ENCODE measurements around the gene CASZ1. TPM values are rescaled to one million over a fixed set of nuclear protein-coding genes. Genes with fewer than 3 reads are reported as not detected.

The CASZ1 gene
- polyA plus RNA-seq, 4 donors: 13.5 to 23.0 (median 14.5) TPM

DNA sequence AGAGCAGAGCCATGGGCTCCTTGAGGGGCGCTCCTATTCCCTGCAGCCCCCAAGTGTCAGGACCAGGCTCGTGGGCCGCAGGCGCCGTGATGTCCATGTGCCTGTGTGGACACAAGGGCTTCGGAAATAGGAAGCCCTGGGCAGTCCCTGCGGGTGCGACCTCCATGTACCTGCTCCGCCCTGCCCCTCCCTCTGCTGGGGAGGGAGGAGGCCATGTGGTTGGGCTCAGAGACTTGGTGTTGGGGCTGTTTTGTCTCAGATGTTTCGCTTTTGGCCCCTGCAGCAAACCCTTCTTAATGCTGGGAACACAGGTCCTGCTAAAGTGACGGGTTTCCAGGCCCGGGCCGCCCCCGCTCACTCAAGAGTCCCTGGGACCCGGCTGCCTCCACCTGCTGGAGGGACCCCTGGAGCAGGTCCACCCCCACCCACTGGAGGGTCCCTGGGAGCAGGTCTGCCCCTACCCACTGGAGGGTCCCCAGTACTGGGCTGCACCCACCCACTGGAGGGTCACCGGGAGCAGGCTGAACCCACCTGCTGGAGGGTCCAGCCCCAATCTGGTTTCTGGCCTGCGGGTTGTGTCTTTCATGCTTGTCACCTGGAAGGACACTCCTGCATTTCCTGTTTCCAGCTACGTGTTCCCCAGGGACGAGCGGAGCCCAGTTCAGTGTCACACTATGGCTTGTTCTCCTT lies 165.2 kb downstream of the CASZ1 start:
- no peak for DNase-seq
- Histone ChIP-seq H3K36me3 (ENCODE audit: control insufficient read depth in 3 of 3, insufficient read depth in 2 of 3, low read depth in 1 of 3, low read length in 3 of 3) (peaks cover 0 to 86% (median 9%) of the 10 kb centered on the region in 3 donors), H3K4me1 (ENCODE audit: control insufficient read depth in 3 of 3, insufficient read depth in 2 of 3, low read depth in 1 of 3, low read length in 2 of 3) (peaks cover 0 to 9% (median 0%) of the 10 kb centered on the region in 3 donors), H3K27ac (ENCODE audit: low read depth in 1 of 3, low read length in 2 of 3) (no peak overlapping the region), H3K27me3 (ENCODE audit: control insufficient read depth in 3 of 3, insufficient read depth in 3 of 3, low read length in 3 of 3) (no peaks in the 10 kb centered on the region), H3K4me3 (ENCODE audit: low read depth in 1 of 3, low read length in 3 of 3) (no peak overlapping the region), H3K9me3 (ENCODE audit: control insufficient read depth in 2 of 2, insufficient read depth in 1 of 2, low read depth in 1 of 2, low read length in 1 of 2) (no peaks in the 10 kb centered on the region)
- 92 to 95% (median 93%) methylated on average over 20 of the region's 20 CpGs for WGBS, 3 donors
- no peak for FAIRE-seq

GRCh38 chr1:10630661-10631120 lies 165.8 kb downstream of the CASZ1 start:
- Histone ChIP-seq H3K27me3 (ENCODE audit: control insufficient read depth in 3 of 3, insufficient read depth in 3 of 3, low read length in 3 of 3) (no peaks in the 10 kb centered on the region), H3K4me1 (ENCODE audit: control insufficient read depth in 3 of 3, insufficient read depth in 2 of 3, low read depth in 1 of 3, low read length in 2 of 3) (peaks cover 0 to 9% (median 0%) of the 10 kb centered on the region in 3 donors), H3K36me3 (ENCODE audit: control insufficient read depth in 3 of 3, insufficient read depth in 2 of 3, low read depth in 1 of 3, low read length in 3 of 3) (peaks cover 0 to 84% (median 9%) of the 10 kb centered on the region in 3 donors), H3K9me3 (ENCODE audit: control insufficient read depth in 2 of 2, insufficient read depth in 1 of 2, low read depth in 1 of 2, low read length in 1 of 2) (no peaks in the 10 kb centered on the region), H3K27ac (ENCODE audit: low read depth in 1 of 3, low read length in 2 of 3) (no peak overlapping the region), H3K4me3 (ENCODE audit: low read depth in 1 of 3, low read length in 3 of 3) (no peak overlapping the region)
- DNase-seq (no peak), FAIRE-seq (no peak)
- 88 to 93% (median 91%) methylated on average over 13 of the region's 13 CpGs for WGBS, 3 donors

DNA sequence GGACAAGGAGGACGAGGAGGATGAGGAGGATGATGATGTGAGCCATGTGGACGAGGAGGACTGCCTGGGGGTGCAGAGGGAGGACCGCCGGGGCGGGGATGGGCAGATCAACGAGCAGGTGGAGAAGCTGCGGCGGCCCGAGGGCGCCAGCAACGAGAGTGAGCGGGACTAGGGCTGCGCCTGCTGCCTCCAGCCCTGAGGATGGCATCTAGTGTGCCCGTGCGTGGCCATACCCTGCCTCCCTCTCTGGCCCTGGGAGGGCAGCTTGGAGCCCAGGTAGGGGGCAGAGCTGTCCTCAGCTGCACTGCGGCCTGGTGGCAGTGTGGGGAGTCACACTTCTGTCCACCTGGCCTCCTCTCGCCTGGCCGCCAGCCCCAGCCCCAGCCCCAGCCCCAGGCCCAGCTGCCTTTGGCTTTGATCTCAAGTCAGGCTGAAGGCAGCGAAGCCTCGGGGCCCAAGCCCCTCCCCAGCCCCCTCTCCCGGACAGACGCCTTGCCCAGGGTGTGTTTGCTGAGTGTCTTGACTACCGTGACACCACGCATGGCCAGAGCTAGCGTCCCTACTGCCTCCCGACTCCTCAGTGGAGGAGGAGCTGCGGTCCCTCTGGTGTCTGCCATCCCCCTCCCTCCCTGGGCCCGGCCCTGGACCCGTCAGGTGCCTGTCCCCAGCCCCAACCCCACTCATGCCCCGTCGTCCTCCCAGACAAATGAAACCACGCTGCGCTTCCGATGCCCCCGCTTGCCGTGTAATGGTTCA lies 166.5 kb downstream of the CASZ1 start:
- FAIRE-seq: no peak
- Histone ChIP-seq H3K4me1 (ENCODE audit: control insufficient read depth in 3 of 3, insufficient read depth in 2 of 3, low read depth in 1 of 3, low read length in 2 of 3) (peaks cover 0 to 4% (median 0%) of the 10 kb centered on the region in 3 donors), H3K4me3 (ENCODE audit: low read depth in 1 of 3, low read length in 3 of 3) (no peak overlapping the region), H3K27me3 (ENCODE audit: control insufficient read depth in 3 of 3, insufficient read depth in 3 of 3, low read length in 3 of 3) (no peaks in the 10 kb centered on the region), H3K9me3 (ENCODE audit: control insufficient read depth in 2 of 2, insufficient read depth in 1 of 2, low read depth in 1 of 2, low read length in 1 of 2) (no peaks in the 10 kb centered on the region), H3K27ac (ENCODE audit: low read depth in 1 of 3, low read length in 2 of 3) (no peak overlapping the region), H3K36me3 (ENCODE audit: control insufficient read depth in 3 of 3, insufficient read depth in 2 of 3, low read depth in 1 of 3, low read length in 3 of 3) (peaks cover 0 to 88% (median 9%) of the 10 kb centered on the region in 3 donors)
- WGBS, 3 donors: 89 to 92% (median 92%) methylated on average over 25 to 36 of the region's 36 CpGs
- DNase-seq: no peak

GRCh38 chr1:10629091-10629815 lies 167.2 kb downstream of the CASZ1 start:
- 91 to 92% (median 92%) methylated on average over 24 to 25 of the region's 25 CpGs for WGBS, 3 donors
- Histone ChIP-seq H3K4me3 (ENCODE audit: low read depth in 1 of 3, low read length in 3 of 3) (no peak overlapping the region), H3K27me3 (ENCODE audit: control insufficient read depth in 3 of 3, insufficient read depth in 3 of 3, low read length in 3 of 3) (no peaks in the 10 kb centered on the region), H3K9me3 (ENCODE audit: control insufficient read depth in 2 of 2, insufficient read depth in 1 of 2, low read depth in 1 of 2, low read length in 1 of 2) (no peaks in the 10 kb centered on the region), H3K4me1 (ENCODE audit: control insufficient read depth in 3 of 3, insufficient read depth in 2 of 3, low read depth in 1 of 3, low read length in 2 of 3) (peaks cover 0 to 2% (median 0%) of the 10 kb centered on the region in 3 donors), H3K27ac (ENCODE audit: low read depth in 1 of 3, low read length in 2 of 3) (no peak overlapping the region), H3K36me3 (ENCODE audit: control insufficient read depth in 3 of 3, insufficient read depth in 2 of 3, low read depth in 1 of 3, low read length in 3 of 3) (peaks cover 0 to 94% (median 9%) of the 10 kb centered on the region in 3 donors)
- no peak for FAIRE-seq
- no peak for DNase-seq

GRCh38 chr1:10628685-10629084 lies 167.8 kb downstream of the CASZ1 start:
- H3K27me3 ChIP-seq (ENCODE audit: control insufficient read depth in 3 of 3, insufficient read depth in 3 of 3, low read length in 3 of 3): no peaks in the 10 kb centered on the region
- H3K36me3 ChIP-seq (ENCODE audit: control insufficient read depth in 3 of 3, insufficient read depth in 2 of 3, low read depth in 1 of 3, low read length in 3 of 3): peaks cover 2 to 96% (median 9%) of the 10 kb centered on the region in 3 donors
- 50 to 71% (median 57%) methylated on average over 7 of the region's 7 CpGs for WGBS, 3 donors
- H3K9me3 ChIP-seq (ENCODE audit: control insufficient read depth in 2 of 2, insufficient read depth in 1 of 2, low read depth in 1 of 2, low read length in 1 of 2): no peaks in the 10 kb centered on the region
- H3K27ac ChIP-seq (ENCODE audit: low read depth in 1 of 3, low read length in 2 of 3): no peak overlapping the region
- no peak overlapping the region for H3K4me3 ChIP-seq (ENCODE audit: low read depth in 1 of 3, low read length in 3 of 3)
- peaks cover 0 to 3% (median 0%) of the 10 kb centered on the region in 3 donors for H3K4me1 ChIP-seq (ENCODE audit: control insufficient read depth in 3 of 3, insufficient read depth in 2 of 3, low read depth in 1 of 3, low read length in 2 of 3)
- DNase-seq (no peak), FAIRE-seq (no peak)

DNA sequence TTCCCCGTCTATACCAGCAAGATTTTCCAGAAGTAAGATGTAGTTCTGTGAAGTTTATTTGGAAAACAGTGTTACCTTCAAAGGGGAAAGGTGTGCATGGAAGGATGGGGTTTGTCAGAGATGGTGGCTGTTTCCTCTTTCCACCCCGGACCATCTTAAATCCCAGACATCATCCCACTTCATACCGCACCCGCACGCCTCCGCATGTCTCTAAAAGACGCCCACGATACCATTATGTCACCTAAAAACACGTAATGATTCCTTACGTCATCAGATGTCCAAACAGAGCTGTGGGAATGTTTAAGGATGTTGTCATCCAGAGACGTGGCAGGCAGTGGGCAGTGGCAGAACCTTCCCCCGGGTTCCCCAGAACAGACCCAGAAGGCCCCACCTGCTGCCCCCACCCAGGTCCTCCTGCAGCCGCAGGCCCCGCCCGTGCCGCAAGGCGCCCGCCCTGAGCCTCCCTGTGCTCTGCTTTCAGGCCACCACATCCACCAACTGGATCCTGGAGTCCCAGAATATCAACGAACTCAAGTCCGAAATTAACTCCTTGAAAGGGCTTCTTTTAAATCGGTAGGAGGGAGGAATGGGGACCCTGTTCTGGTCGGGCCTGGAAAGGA lies 169.5 kb downstream of the CASZ1 start:
- Histone ChIP-seq H3K27ac (ENCODE audit: low read depth in 1 of 3, low read length in 2 of 3) (no peak overlapping the region), H3K4me3 (ENCODE audit: low read depth in 1 of 3, low read length in 3 of 3) (no peak overlapping the region), H3K4me1 (ENCODE audit: control insufficient read depth in 3 of 3, insufficient read depth in 2 of 3, low read depth in 1 of 3, low read length in 2 of 3) (peaks cover 0 to 3% (median 0%) of the 10 kb centered on the region in 3 donors), H3K36me3 (ENCODE audit: control insufficient read depth in 3 of 3, insufficient read depth in 2 of 3, low read depth in 1 of 3, low read length in 3 of 3) (peaks cover 6 to 95% (median 9%) of the 10 kb centered on the region in 3 donors), H3K9me3 (ENCODE audit: control insufficient read depth in 2 of 2, insufficient read depth in 1 of 2, low read depth in 1 of 2, low read length in 1 of 2) (no peaks in the 10 kb centered on the region), H3K27me3 (ENCODE audit: control insufficient read depth in 3 of 3, insufficient read depth in 3 of 3, low read length in 3 of 3) (no peaks in the 10 kb centered on the region)
- FAIRE-seq: no peak
- no peak for DNase-seq
- WGBS, 3 donors: 92 to 94% (median 93%) methylated on average over 22 of the region's 22 CpGs

DNA sequence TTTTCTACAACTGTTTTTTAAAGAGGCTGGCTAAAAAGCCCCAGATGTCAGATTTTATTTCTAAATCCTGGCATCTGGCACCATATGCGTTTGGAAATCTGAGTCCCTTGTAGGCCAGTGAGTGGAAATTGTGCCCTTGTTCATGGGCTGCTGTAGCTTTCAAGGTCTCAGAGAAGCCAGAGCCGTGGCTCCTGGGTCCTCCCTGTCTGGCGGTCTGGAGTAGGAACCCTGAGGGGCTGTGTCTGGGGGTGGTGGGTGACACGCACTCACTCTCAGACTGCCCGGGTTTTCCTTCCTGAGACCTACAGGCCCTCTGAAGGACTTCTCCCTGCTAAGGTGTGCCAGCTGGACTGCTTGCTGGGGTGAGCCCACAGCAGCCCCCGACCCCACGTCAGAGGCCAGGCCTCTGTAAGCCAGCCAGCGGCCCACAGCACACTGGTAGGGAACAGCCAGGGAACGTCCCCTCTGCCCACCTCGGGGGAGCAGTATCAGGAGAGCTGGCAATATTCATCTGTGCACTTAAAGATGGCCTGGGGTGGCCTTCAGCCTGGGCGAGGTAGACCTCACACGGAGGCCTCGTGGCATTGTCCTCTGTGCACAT lies 170.2 kb downstream of the CASZ1 start:
- FAIRE-seq: no peak
- 92 to 96% (median 94%) methylated on average over 13 of the region's 13 CpGs for WGBS, 3 donors
- Histone ChIP-seq H3K27me3 (ENCODE audit: control insufficient read depth in 3 of 3, insufficient read depth in 3 of 3, low read length in 3 of 3) (no peaks in the 10 kb centered on the region), H3K4me3 (ENCODE audit: low read depth in 1 of 3, low read length in 3 of 3) (no peak overlapping the region), H3K4me1 (ENCODE audit: control insufficient read depth in 3 of 3, insufficient read depth in 2 of 3, low read depth in 1 of 3, low read length in 2 of 3) (peaks cover 0 to 3% (median 0%) of the 10 kb centered on the region in 3 donors), H3K9me3 (ENCODE audit: control insufficient read depth in 2 of 2, insufficient read depth in 1 of 2, low read depth in 1 of 2, low read length in 1 of 2) (no peaks in the 10 kb centered on the region), H3K27ac (ENCODE audit: low read depth in 1 of 3, low read length in 2 of 3) (no peak overlapping the region), H3K36me3 (ENCODE audit: control insufficient read depth in 3 of 3, insufficient read depth in 2 of 3, low read depth in 1 of 3, low read length in 3 of 3) (peaks cover 6 to 95% (median 7%) of the 10 kb centered on the region in 3 donors)
- no peak for DNase-seq
